HG03097 (cell line): Measurements from ENCODE around the gene GNAS.
"Not testable (repeated sequence)": the region's sequence is repeated elsewhere in the genome, so short reads cannot be mapped to it uniquely, and the experiment has no call there.

ENCODE experiments used
- ATAC-seq: cut with Tn5 transposase; IDR thresholded peaks from one replicate; pipeline ENCODE4 v1.9.1; 2021; ENCODE audit not compliant: unreplicated experiment, low FRiP score

GNAS gene

GRCh38 chr20:58911970-58912369 lies 59.5 kb downstream of the GNAS start:
- ATAC-seq, result no peak

DNA sequence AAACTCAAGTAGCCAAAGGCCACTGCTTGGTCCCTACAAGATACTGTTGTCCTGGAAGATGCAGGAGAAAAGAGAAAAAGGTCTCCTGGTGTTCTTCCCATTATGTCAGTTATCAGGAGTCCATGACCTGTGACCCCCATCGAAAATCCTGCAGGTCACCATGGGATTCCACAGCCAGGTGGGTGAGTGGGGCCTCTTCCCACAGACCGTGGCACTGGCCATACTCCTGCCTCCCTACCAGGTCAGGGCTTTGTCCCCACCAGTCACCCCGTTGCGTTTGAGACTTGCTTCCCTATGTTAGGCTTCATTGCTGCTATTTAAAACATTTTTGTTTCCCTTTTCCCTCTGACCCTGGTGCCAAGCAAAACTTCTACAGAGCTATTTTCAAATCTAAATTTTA lies 60.6 kb downstream of the GNAS start:
- no peak for ATAC-seq

DNA sequence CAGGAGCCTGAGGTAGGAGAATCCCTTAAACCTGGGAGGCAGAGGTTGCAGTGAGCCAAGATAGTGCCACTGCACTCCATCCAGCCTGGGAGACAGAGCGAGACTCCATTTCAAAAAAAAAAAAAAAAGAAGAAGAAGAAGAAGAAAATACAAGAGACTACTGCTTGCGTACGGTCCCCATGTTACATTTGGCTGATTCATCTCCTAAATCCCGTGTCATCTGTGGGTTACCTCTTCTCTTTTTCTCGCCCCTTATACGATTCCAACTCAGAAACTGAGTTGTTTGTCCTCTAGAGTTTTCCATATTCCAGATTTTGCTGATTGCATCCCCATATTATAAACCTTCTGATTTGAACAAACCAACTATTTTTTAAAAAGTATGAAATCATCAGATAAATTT lies 66.1 kb downstream of the GNAS start:
- no peak for ATAC-seq

DNA sequence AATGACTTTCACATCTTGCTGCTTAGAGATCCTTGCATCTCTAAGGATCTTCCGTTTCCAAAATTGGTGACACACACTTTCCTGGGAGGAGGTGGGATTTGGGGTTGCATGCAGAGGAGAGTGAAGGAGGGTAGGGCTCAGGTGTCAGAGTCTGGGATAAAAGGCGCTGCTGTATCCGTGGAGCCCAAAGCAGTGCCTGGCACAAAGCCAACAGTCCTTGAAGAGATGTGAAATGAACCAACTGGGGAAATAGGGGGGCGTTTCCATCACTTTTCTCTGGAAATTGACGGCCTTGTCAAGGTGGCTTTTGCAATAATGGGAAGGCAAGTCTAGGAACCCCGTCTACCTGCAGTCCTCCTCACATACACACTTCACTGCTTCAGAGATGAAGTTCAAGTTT lies 69.0 kb downstream of the GNAS start:
- no peak for ATAC-seq

GRCh38 chr20:58922036-58922435 lies 69.5 kb downstream of the GNAS start:
- no peak for ATAC-seq

- no peak for ATAC-seq
Observed at GRCh38 chr20:58923117-58923712, 70.7 kb downstream of the GNAS start.

GRCh38 chr20:58926802-58927489 lies 74.4 kb downstream of the GNAS start:
- ATAC-seq, result no peak

GRCh38 chr20:58927490-58928061 lies 75.1 kb downstream of the GNAS start:
- ATAC-seq, result no peak

DNA sequence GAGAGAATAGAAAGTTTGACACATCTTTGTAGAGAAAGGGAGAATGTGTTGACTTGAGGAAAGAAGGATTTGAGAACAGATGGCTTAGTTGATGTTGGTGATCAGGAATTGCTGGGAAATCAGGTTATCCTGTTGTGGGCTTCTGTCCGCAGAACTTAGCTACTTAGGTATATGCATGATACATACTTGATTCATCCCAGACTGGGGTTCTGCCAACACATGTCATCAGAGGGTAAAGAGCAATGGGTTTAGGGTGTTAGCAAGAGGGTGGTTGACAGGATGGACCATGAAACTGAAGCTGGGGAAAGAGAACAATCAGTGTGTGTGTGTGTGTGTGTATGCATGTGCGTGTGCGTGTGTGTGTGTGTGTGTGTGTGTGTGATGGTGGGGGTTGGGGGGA lies 78.0 kb downstream of the GNAS start:
- ATAC-seq, result no peak

DNA sequence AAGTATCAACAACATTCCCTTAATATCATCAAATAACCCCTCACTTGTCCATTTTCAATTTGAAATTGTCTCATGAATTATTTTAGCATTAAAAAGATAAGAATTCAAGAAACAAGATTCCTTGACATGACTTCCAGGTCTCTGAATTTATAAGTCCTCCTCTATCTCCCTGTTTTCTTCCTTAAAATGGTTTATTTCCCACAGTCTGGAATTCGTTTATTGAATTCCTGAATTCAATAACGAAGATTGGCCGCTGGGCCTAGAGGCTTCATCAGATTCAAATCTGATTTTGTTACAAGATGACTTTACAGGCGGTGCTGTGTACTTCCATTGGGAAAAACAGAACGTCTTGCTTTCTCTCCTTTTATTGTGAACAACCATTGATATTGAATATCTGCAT lies 79.7 kb downstream of the GNAS start:
- no peak for ATAC-seq

- no peak for ATAC-seq
Observed at GRCh38 chr20:58938078-58938477, 85.6 kb downstream of the GNAS start.

- ATAC-seq, result no peak
Observed at GRCh38 chr20:58938541-58938940, 86.0 kb downstream of the GNAS start.

- ATAC-seq, result no peak
Observed at GRCh38 chr20:58941471-58941870, 89.0 kb downstream of the GNAS start.

GRCh38 chr20:58942549-58942948 lies 90.0 kb downstream of the GNAS start:
- no peak for ATAC-seq

DNA sequence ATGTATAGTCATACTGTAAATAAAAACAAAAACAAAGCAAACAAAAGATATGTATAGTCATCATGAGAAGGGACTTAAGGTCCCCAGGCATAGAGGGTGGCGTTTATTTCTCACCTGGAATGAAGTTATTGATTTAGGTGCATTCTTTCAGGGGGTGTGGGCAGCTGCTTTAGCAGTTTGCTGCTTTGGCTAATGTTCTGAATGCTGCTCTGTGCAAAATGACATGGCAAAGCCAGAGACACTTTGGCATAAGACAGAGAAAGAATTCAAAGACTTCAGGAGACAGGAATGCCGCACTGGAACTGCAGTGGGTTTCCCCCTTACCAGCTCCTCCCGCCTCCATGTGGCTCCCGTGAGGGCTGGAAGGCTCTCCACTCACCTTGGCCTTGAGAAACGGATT lies 92.1 kb downstream of the GNAS start:
- ATAC-seq, result no peak

GRCh38 chr20:58945965-58946631 lies 93.6 kb downstream of the GNAS start:
- ATAC-seq, result no peak

DNA sequence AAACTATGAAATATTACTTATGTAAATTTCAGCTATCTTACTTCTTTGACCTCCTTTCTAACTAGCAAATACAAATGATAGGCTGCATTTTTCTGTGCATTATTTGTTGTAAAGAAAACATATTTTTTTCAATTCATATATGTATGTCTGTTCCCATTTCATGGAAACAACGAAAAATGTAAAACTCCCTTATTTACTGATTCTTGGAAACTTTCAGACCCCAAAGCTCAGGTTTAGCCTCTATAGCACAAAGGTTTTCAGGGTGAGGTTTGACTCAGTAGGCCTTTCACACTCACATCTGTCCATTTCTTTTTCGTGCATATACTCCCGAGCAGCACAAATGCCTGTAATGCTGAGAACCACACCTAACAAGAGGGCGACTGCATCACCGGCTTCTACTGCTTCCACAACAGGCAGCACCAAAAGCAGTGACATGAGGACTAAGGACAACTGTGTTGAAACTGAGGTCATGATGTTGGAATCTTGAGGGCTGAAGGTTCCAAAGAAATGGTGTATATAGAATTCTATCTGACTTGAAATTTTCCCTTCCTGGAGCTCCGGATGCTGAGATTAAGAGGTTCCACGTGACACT lies 95.4 kb downstream of the GNAS start:
- not testable (repeated sequence) for ATAC-seq

- ATAC-seq, result no peak
Observed at GRCh38 chr20:58950603-58951002, 98.1 kb downstream of the GNAS start.

DNA sequence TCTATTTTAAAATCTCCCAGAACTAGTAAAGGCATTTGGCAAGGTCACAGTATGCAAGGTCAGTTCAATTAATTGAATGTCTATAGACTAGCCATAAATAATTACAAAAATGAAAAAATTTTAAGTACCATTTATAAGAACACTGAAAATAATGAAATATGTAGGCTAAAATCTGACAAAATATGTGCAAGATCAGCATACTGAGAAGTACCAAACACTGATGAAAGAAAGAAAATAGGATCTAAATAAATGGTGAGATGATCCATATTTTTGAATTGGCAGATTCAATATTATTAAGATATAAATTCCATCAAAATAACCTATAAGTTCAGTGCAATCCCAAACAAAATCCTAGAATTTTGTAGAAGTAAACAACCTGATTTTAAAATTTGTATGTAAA lies 100.5 kb downstream of the GNAS start:
- no peak for ATAC-seq

- ATAC-seq, result no peak
Observed at GRCh38 chr20:58956078-58956477, 103.6 kb downstream of the GNAS start.

- no peak for ATAC-seq
Observed at GRCh38 chr20:58959652-58960051, 107.1 kb downstream of the GNAS start.
